AG04449 (cell line): ENCODE measurements around the gene ARID1B.

Experiments used
- CTCF ChIA-PET: fragments of 350-600 bp; formaldehyde crosslinking; extraction: SDS; loops from one replicate; lab custom pipeline; 2021; ENCODE audit warnings: antibody characterized with exemption; lab: Yijun Ruan, JAX
- POLR2A ChIA-PET: fragments of 400-600, 350-600 bp; formaldehyde crosslinking; extraction: SDS; loops from one replicate; lab custom pipeline; 2020; ENCODE audit warnings: antibody characterized with exemption, inconsistent platforms; lab: Yijun Ruan, JAX
- DNase-seq: peaks from one replicate; pipeline ENCODE4 v3.0.0-alpha.2; 2010; ENCODE audit warnings: low read depth, low spot score
- H3K4me3 ChIP-seq: 2 replicates; pipeline ENCODE4 v1.5.1; 2011; ENCODE audit warnings: low read depth, mild to moderate bottlenecking, control low read depth, low read length
- CTCF ChIP-seq: IDR thresholded peaks from one replicate; pipeline ENCODE4 v1.5.1; 2011; ENCODE audit warnings: mild to moderate bottlenecking, moderate library complexity, low read length, control low read depth, inconsistent platforms; ENCODE audit not compliant: insufficient read depth; ENCODE audit errors: missing control alignments

The ARID1B gene

GRCh38 chr6:157196391-157196790, 419.2 kb downstream of the ARID1B start:
- no peak overlapping the region for H3K4me3 ChIP-seq
- CTCF ChIA-PET, result interaction anchor here (0.6 to 4.6 kb wide), 2 partner anchors 11 to 424 kb away, joined by 3 to 19 read pairs; no protein-coding TSS in a partner anchor
- DNase-seq, result no peak
- TF ChIP-seq CTCF, result no peak
- POLR2A ChIA-PET, result no interaction called here

GRCh38 chr6:157198425-157199279, 421.5 kb downstream of the ARID1B start:
- no peak for DNase-seq
- POLR2A ChIA-PET, result no interaction called here
- CTCF ChIA-PET, result interaction anchor here (0.9 to 4.6 kb wide), 3 partner anchors 11 to 76 kb away, joined by 3 to 19 read pairs (median 5); no protein-coding TSS in a partner anchor
- no peak overlapping the region for H3K4me3 ChIP-seq
- TF ChIP-seq CTCF, result no peak

- no peak for TF ChIP-seq CTCF
- ChIA-PET CTCF (interaction anchor here (4.6 kb wide), 1 partner anchor 15 kb away, joined by 19 read pairs; no protein-coding TSS in a partner anchor), POLR2A (no interaction called here)
- no peak overlapping the region for H3K4me3 ChIP-seq
- DNase-seq, result no peak
These were observed 422.9 kb downstream of the ARID1B start for GRCh38 chr6:157200117-157200516.

GRCh38 chr6:157200611-157201010, 423.4 kb downstream of the ARID1B start:
- CTCF ChIA-PET, result interaction anchor here (4.6 kb wide), 1 partner anchor 16 kb away, joined by 19 read pairs; no protein-coding TSS in a partner anchor
- DNase-seq, result no peak
- POLR2A ChIA-PET, result no interaction called here
- H3K4me3 ChIP-seq, result no peak overlapping the region
- TF ChIP-seq CTCF, result no peak

GRCh38 chr6:157201083-157201482, 423.9 kb downstream of the ARID1B start:
- ChIA-PET CTCF (interaction anchor here (1.1 to 4.6 kb wide), 3 partner anchors 16 to 73 kb away, joined by 4 to 19 read pairs (median 4); no protein-coding TSS in a partner anchor), POLR2A (no interaction called here)
- no peak for DNase-seq
- TF ChIP-seq CTCF, result no peak
- H3K4me3 ChIP-seq, result no peak overlapping the region

GRCh38 chr6:157203312-157203744, 426.1 kb downstream of the ARID1B start:
- no peak overlapping the region for H3K4me3 ChIP-seq
- no peak for TF ChIP-seq CTCF
- ChIA-PET POLR2A (no interaction called here), CTCF (interaction anchor here (1.5 to 1.6 kb wide), 2 partner anchors 16 to 71 kb away, joined by 4 to 6 read pairs; no protein-coding TSS in a partner anchor)
- DNase-seq, result no peak
